AG04450 (cell line): ENCODE results near the gene ITGB2. TPM values are rescaled to one million over a fixed set of nuclear protein-coding genes. Genes with fewer than 3 reads are reported as not detected.

Experiments used
- CTCF ChIA-PET: fragments of 300-600, 350-600 bp; formaldehyde crosslinking; extraction: SDS; loops from one replicate; lab custom pipeline; 2022; ENCODE audit warnings: antibody characterized with exemption, inconsistent platforms; lab: Charles Lee
- POLR2A ChIA-PET: fragments of 350-600 bp; formaldehyde crosslinking; extraction: SDS; loops from one replicate; lab custom pipeline; 2021; ENCODE audit warnings: antibody characterized with exemption, inconsistent platforms; lab: Yijun Ruan, JAX
- DNase-seq: peaks from one replicate; pipeline ENCODE4 v3.0.0-alpha.2; 2011; ENCODE audit warnings: low read depth, low spot score
- H3K27ac ChIP-seq: one replicate; pipeline ENCODE4 v1.5.1; 2012; ENCODE audit warnings: low read depth, low read length, control low read depth
- H3K27me3 ChIP-seq: one replicate; pipeline ENCODE4 v1.6.0; 2012; ENCODE audit warnings: low read length; ENCODE audit not compliant: control insufficient read depth, insufficient read depth
- H3K4me3 ChIP-seq: 2 replicates; pipeline ENCODE4 v1.5.1; 2011; ENCODE audit warnings: mild to moderate bottlenecking, low read depth, low read length, control low read depth
- H3K9me3 ChIP-seq: 2 replicates; pipeline ENCODE4 v1.5.1; 2012; ENCODE audit warnings: low read length; ENCODE audit not compliant: control insufficient read depth, insufficient read depth
- polyA plus RNA-seq: library from polyadenylated mRNA; depleted of rRNA; stranded (reverse); fragments of >200 nt; gene quantifications from 2 replicates; pipeline ENCODE4 v1.2.3, GENCODE V29; 2011
- TF ChIP-seq, protein P1 (sequence below): IDR thresholded peaks from 2 replicates; pipeline ENCODE4 v1.5.1; 2011; ENCODE audit warnings: low read depth, low read length, control low read depth, inconsistent platforms

ITGB2 gene
- polyA plus RNA-seq, 1 experiment, result 0.04 TPM

- peaks cover 21% of the 10 kb centered on the region for H3K9me3 ChIP-seq
- DNase-seq, result no peak
- POLR2A ChIA-PET, result no interaction called here
- no peak overlapping the region for H3K4me3 ChIP-seq
- H3K27me3 ChIP-seq, result no peaks in the 10 kb centered on the region
- no peak overlapping the region for H3K27ac ChIP-seq
- CTCF ChIA-PET, result interaction anchor here (0.6 to 1.6 kb wide), 2 partner anchors 162 to 171 kb away, joined by 3 to 4 read pairs; no protein-coding TSS in a partner anchor
- TF ChIP-seq, protein P1, sequence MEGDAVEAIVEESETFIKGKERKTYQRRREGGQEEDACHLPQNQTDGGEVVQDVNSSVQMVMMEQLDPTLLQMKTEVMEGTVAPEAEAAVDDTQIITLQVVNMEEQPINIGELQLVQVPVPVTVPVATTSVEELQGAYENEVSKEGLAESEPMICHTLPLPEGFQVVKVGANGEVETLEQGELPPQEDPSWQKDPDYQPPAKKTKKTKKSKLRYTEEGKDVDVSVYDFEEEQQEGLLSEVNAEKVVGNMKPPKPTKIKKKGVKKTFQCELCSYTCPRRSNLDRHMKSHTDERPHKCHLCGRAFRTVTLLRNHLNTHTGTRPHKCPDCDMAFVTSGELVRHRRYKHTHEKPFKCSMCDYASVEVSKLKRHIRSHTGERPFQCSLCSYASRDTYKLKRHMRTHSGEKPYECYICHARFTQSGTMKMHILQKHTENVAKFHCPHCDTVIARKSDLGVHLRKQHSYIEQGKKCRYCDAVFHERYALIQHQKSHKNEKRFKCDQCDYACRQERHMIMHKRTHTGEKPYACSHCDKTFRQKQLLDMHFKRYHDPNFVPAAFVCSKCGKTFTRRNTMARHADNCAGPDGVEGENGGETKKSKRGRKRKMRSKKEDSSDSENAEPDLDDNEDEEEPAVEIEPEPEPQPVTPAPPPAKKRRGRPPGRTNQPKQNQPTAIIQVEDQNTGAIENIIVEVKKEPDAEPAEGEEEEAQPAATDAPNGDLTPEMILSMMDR, result no peak
Observed at GRCh38 chr21:44966135-44967081, 45.7 kb upstream of the ITGB2 start.

DNA sequence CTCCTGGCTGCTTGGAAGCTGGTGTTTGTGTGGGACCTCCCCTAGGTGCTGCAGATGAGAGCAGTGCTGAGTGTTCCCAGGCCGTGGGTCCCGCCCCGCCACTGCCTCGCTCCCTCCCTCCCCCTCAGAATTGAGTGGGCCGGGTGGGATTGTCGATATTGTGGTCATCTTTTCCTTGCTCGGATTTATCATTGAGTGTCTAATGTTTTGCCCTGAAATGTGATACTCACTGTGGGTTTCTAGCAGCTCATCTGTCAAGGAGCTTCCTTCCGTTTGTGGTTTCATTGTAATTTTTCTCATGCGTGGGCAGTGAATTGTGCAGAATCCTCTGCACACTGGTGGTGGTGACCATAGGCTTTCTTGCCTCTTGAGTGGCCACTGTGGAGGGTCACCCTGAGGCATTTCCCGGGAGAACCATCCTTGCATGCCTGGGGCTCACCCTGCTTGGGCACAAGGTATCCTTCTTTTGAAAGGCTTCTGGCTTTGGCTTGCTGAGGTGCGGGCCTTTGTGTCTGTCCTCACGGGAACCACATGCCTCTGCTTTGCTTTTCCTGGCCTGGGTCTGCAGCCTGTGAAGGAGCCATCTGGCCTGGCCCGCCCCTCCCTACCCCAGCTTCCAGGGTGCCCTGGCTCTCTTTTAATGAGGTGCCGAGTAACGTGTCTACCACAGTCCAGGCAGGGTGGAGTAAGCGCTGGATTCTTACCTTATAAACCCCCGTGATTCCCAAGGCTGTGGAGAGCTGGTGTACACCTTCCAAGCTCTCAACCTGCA, 44.7 kb upstream of the ITGB2 start:
- H3K27me3 ChIP-seq, result no peaks in the 10 kb centered on the region
- H3K27ac ChIP-seq, result no peak overlapping the region
- ChIA-PET POLR2A (interaction anchor here (1.0 to 1.4 kb wide), 2 partner anchors 26 to 85 kb away, joined by 4 to 9 read pairs; no protein-coding TSS in a partner anchor), CTCF (interaction anchor here (0.6 to 4.7 kb wide), 3 partner anchors 16 to 174 kb away, joined by 3 to 51 read pairs (median 14); no protein-coding TSS in a partner anchor)
- H3K4me3 ChIP-seq, result no peak overlapping the region
- H3K9me3 ChIP-seq, result peaks cover 21% of the 10 kb centered on the region
- DNase-seq, result peak; percentile 59
- TF ChIP-seq, protein P1, result no peak

DNA sequence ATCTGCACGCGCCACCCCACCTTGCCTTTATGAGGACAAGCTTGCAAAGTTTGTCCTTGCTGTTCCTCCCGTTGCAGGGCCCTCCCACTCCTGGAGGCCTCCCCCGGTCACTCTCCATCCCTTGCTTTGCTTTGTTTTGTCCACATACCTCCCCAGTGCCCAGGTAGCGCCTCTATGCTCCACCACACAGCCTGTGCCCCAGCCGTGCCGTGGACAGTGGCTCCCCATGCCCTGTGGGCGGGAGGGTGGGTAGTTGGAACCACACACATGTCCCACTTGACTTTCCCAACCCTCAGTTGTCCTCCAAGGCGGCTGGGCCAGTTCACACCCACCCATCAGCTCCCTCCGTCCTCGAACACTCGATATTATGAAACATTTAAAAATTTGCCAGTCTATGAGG, 43.7 kb upstream of the ITGB2 start:
- ChIA-PET POLR2A (interaction anchor here (0.9 to 1.4 kb wide), 2 partner anchors 86 kb away, joined by 4 to 9 read pairs; no protein-coding TSS in a partner anchor), CTCF (interaction anchor here (1.0 to 4.7 kb wide), 4 partner anchors 15 to 175 kb away, joined by 4 to 51 read pairs (median 15); no protein-coding TSS in a partner anchor)
- Histone ChIP-seq H3K27me3 (no peaks in the 10 kb centered on the region), H3K4me3 (no peak overlapping the region), H3K27ac (no peak overlapping the region), H3K9me3 (peaks cover 21% of the 10 kb centered on the region)
- TF ChIP-seq, protein P1, result no peak
- DNase-seq, result no peak

DNA sequence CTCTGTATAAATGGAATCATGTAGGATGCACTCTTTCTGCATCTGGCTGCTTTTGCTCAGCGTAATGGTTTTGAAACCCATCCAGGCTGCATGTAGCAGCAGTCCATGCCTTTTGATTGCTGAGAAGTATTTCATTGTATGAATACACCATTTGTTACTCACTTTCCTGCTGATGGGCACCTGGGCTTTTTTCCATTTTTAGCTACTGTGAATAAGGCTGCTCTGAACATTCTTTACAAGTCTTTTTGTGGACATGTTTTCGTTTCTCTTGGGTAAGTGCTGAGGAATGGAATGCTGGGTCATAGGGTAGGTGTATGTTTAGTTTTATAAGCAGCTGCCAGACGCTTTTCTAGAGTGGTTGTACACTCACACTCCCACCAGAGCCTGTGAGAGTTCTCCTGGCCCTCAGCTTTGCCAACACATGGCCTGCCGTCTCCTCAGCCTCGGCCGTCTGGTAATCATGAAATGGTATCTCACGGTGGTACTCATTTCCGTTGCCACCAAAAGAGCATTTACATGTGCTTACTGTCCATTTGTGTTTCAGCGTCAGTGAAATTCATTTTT, 41.8 kb upstream of the ITGB2 start:
- DNase-seq, result peak; percentile 99
- no peak overlapping the region for H3K4me3 ChIP-seq
- CTCF ChIA-PET, result interaction anchor here (1.0 to 4.7 kb wide), 7 partner anchors 13 to 177 kb away, joined by 3 to 51 read pairs (median 7); no protein-coding TSS in a partner anchor
- H3K27ac ChIP-seq, result peak overlapping the region; percentile 90
- peaks cover 21% of the 10 kb centered on the region for H3K9me3 ChIP-seq
- no peaks in the 10 kb centered on the region for H3K27me3 ChIP-seq
- POLR2A ChIA-PET, result interaction anchor here (0.5 to 2.1 kb wide), 16 partner anchors 11 to 180 kb away, joined by 3 to 21 read pairs (median 4); partner anchors contain the start of gene ADARB1
- TF ChIP-seq, protein P1, result no peak
